ENCODE data around the gene PLCB1. TPM values are rescaled to one million over a fixed set of nuclear protein-coding genes. Genes with fewer than 3 reads are reported as not detected.
"Not testable (repeated sequence)": the region's sequence is repeated elsewhere in the genome, so short reads cannot be mapped to it uniquely, and the experiment has no call there.

Gene PLCB1
- total and polyA plus RNA-seq, 7 experiments from 2014 or later: 0.56 to 17.6 (median 2.3) TPM

DNA sequence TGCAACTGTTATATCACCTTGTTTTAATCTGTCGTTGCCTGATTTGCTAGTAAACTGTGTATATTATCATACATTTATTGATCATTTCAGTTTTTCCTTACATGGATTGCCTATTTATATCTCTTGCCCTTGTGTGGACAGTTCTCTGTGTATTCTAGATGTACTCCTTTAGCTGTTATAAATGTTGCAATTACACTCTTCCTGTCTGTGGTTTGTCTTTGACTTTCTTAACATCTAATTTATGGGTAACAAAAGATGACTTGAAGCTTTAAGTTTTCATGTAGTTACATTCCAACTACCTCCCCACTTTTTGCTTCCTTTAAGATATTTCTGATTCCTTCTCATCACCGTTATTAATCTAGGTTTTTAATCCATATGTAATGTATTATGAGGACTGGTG, 22.6 kb downstream of the PLCB1 start:
- H3K4me1 Mint-ChIP-seq: peaks cover 25 to 60% (median 49%) of the 10 kb centered on the region in 7 donors
- H3K4me3 ChIP-seq (ENCODE audit: low read length): no peak overlapping the region
- peaks cover 13 to 57% of the 10 kb centered on the region in 2 donors for H3K4me1 ChIP-seq (ENCODE audit: control insufficient read depth in 2 of 2, insufficient read depth in 2 of 2, low read length in 2 of 2)
- no peak overlapping the region for H3K27ac ChIP-seq (ENCODE audit: low read depth, low read length)
- H3K36me3 ChIP-seq (ENCODE audit: control insufficient read depth in 2 of 3, insufficient read depth in 3 of 3, low read length in 3 of 3): no peaks in the 10 kb centered on the region
- peak; percentile 54 for ATAC-seq
- no peak for DNase-seq
- ChIA-PET CTCF (no interaction called here), POLR2A (interaction anchor here (0.7 kb wide), 1 partner anchor 160 kb away, joined by 3 read pairs; no protein-coding TSS in a partner anchor)
- H3K27me3 ChIP-seq (ENCODE audit: control insufficient read depth in 2 of 2, insufficient read depth in 2 of 2, low read length in 2 of 2): no peaks in the 10 kb centered on the region
- H3K27me3 Mint-ChIP-seq: peaks cover 0 to 4% (median 0%) of the 10 kb centered on the region in 5 donors
- H3K36me3 Mint-ChIP-seq: no peaks in the 10 kb centered on the region
- no peaks in the 10 kb centered on the region for H3K9me3 ChIP-seq (ENCODE audit: control insufficient read depth in 2 of 3, low read length in 3 of 3)
- H3K27ac Mint-ChIP-seq: peak overlapping the region in 5 of 9 donors; percentile 0 to 66 (median 28)
- intact Hi-C loops (cut with micrococcal nuclease): loop anchor here in 1 of 2 donors (5.0 kb wide), 1 partner anchor 58 kb away; no protein-coding TSS in a partner anchor
- H3K4me3 Mint-ChIP-seq: peak overlapping the region in 5 of 10 donors; percentile 16 to 44 (median 32)
- H3K9me3 Mint-ChIP-seq: peaks cover 0 to 6% (median 0%) of the 10 kb centered on the region in 11 donors

DNA sequence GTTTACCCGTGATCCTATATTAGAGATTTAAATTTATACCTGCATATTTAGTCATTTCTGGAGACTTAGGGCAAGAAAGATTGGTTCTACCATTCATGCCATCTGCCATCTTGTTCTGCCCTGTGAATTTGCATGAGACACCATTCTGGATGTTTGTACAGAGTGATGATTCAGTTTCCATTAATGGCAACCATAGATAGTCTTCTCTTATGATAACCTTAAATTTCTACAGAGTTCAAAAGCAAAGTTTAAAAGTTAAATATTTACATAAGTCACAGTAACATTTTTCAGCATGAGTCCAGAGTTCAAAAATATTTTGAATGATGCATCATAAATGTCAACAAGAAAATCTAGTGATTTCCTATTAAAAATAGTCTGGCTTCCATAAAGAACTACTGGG, 23.2 kb downstream of the PLCB1 start:
- CTCF ChIA-PET: no interaction called here
- intact Hi-C loops (cut with micrococcal nuclease): loop anchor here in 1 of 2 donors (5.0 kb wide), 1 partner anchor 57 kb away; no protein-coding TSS in a partner anchor
- peaks cover 0 to 5% (median 0%) of the 10 kb centered on the region in 5 donors for H3K27me3 Mint-ChIP-seq
- ATAC-seq (no peak), DNase-seq (no peak)
- H3K9me3 Mint-ChIP-seq: peaks cover 0 to 10% (median 2%) of the 10 kb centered on the region in 11 donors
- peaks cover 25 to 60% (median 49%) of the 10 kb centered on the region in 7 donors for H3K4me1 Mint-ChIP-seq
- Histone ChIP-seq H3K4me1 (ENCODE audit: control insufficient read depth in 2 of 2, insufficient read depth in 2 of 2, low read length in 2 of 2) (peaks cover 13 to 57% of the 10 kb centered on the region in 2 donors), H3K9me3 (ENCODE audit: control insufficient read depth in 2 of 3, low read length in 3 of 3) (no peaks in the 10 kb centered on the region), H3K4me3 (ENCODE audit: low read length) (no peak overlapping the region), H3K27ac (ENCODE audit: low read depth, low read length) (no peak overlapping the region), H3K36me3 (ENCODE audit: control insufficient read depth in 2 of 3, insufficient read depth in 3 of 3, low read length in 3 of 3) (no peaks in the 10 kb centered on the region), H3K27me3 (ENCODE audit: control insufficient read depth in 2 of 2, insufficient read depth in 2 of 2, low read length in 2 of 2) (no peaks in the 10 kb centered on the region)
- H3K36me3 Mint-ChIP-seq: peaks cover 0 to 4% (median 4%) of the 10 kb centered on the region in 5 donors
- H3K4me3 Mint-ChIP-seq: peak overlapping the region in 2 of 10 donors; percentile 32 to 44
- peak overlapping the region in 2 of 9 donors; percentile 25 to 32 for H3K27ac Mint-ChIP-seq
- POLR2A ChIA-PET: interaction anchor here (0.7 kb wide), 1 partner anchor 159 kb away, joined by 3 read pairs; no protein-coding TSS in a partner anchor

DNA sequence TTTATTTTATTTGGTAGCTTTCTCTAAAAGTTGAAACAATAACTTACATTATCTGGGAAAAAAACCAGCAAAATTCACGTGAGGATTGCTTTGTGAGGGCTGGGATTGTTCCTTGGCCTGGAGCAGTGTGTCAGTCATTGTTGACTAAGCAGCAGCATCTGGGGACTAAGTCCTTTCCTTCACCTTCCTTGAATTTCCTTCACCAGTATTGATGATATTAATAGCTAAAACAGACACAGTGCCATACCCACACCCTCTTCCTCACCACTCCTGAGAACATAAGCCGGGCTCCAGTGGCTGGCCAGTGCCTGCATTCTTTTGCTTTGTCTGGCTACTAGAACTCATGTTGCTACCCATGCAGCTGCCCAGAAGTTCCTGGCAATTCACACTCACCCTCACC, 23.7 kb downstream of the PLCB1 start:
- Mint-ChIP-seq H3K36me3 (peaks cover 0 to 4% (median 4%) of the 10 kb centered on the region in 5 donors), H3K4me3 (peak overlapping the region in 2 of 10 donors; percentile 8), H3K27ac (peak overlapping the region in 2 of 9 donors; percentile 4 to 28), H3K4me1 (peaks cover 25 to 60% (median 49%) of the 10 kb centered on the region in 7 donors), H3K27me3 (peaks cover 0 to 6% (median 0%) of the 10 kb centered on the region in 5 donors), H3K9me3 (peaks cover 0 to 12% (median 2%) of the 10 kb centered on the region in 11 donors)
- Histone ChIP-seq H3K9me3 (ENCODE audit: control insufficient read depth in 2 of 3, low read length in 3 of 3) (no peaks in the 10 kb centered on the region), H3K27ac (ENCODE audit: low read depth, low read length) (no peak overlapping the region), H3K4me3 (ENCODE audit: low read length) (no peak overlapping the region), H3K27me3 (ENCODE audit: control insufficient read depth in 2 of 2, insufficient read depth in 2 of 2, low read length in 2 of 2) (no peaks in the 10 kb centered on the region), H3K4me1 (ENCODE audit: control insufficient read depth in 2 of 2, insufficient read depth in 2 of 2, low read length in 2 of 2) (peaks cover 13 to 57% of the 10 kb centered on the region in 2 donors), H3K36me3 (ENCODE audit: control insufficient read depth in 2 of 3, insufficient read depth in 3 of 3, low read length in 3 of 3) (no peaks in the 10 kb centered on the region)
- DNase-seq (no peak), ATAC-seq (no peak)
- ChIA-PET CTCF (no interaction called here), POLR2A (no interaction called here)
- intact Hi-C loops (cut with micrococcal nuclease): loop anchor here (2.0 to 5.0 kb wide), 2 partner anchors 53 to 56 kb away; no protein-coding TSS in a partner anchor

DNA sequence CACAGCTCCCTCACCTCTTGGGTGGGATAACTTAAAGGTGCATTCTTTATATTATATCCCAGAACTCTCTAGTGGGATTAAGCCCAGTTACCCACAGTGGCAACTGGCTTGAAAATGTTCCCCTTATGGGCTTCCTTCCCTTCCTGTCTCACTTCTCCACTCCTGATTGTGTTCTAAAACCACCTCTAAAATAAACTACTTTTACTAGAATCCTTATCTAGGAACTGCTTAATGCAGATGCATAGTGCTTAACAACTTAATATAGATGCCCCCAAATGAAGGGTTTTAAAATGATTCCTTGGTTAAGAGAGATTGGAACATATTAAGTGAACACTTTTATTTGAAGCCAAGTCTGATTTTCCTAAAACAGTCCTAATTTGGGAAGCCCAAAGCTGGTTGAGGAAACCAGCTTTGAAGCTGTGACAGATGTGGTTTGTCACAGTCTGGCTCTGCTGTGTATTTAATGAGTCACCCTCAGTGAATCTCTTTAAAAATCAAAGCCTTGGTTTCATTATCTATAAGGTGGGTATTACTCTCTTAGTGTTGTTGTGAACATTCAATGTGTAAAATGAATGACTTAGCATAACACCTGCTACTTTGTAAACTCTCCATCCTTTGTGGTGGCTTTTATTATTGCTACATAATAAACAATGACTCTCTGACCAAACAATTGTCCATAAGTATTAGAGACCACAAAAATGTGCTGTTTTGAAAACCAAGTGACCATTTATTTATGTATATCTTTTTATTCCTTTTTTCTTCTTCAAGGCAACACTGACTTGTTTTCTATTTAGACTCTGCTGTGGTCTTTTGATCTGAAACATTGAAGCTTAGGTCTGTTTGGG, 24.4 kb downstream of the PLCB1 start:
- Histone ChIP-seq H3K27ac (ENCODE audit: low read depth, low read length) (no peak overlapping the region), H3K4me1 (ENCODE audit: control insufficient read depth in 2 of 2, insufficient read depth in 2 of 2, low read length in 2 of 2) (peaks cover 13 to 61% of the 10 kb centered on the region in 2 donors), H3K27me3 (ENCODE audit: control insufficient read depth in 2 of 2, insufficient read depth in 2 of 2, low read length in 2 of 2) (no peaks in the 10 kb centered on the region), H3K36me3 (ENCODE audit: control insufficient read depth in 2 of 3, insufficient read depth in 3 of 3, low read length in 3 of 3) (no peaks in the 10 kb centered on the region), H3K4me3 (ENCODE audit: low read length) (no peak overlapping the region), H3K9me3 (ENCODE audit: control insufficient read depth in 2 of 3, low read length in 3 of 3) (no peaks in the 10 kb centered on the region)
- H3K4me1 Mint-ChIP-seq: peaks cover 28 to 61% (median 51%) of the 10 kb centered on the region in 7 donors
- peak; percentile 81 for ATAC-seq
- H3K27ac Mint-ChIP-seq: peak overlapping the region in 1 of 9 donors; percentile 4
- no peak for DNase-seq
- H3K36me3 Mint-ChIP-seq: peaks cover 0 to 4% (median 4%) of the 10 kb centered on the region in 5 donors
- H3K27me3 Mint-ChIP-seq: peaks cover 0 to 6% (median 0%) of the 10 kb centered on the region in 5 donors
- POLR2A ChIA-PET: no interaction called here
- intact Hi-C loops (cut with micrococcal nuclease): loop anchor here (2.0 to 5.0 kb wide), 2 partner anchors 52 to 56 kb away; no protein-coding TSS in a partner anchor
- H3K9me3 Mint-ChIP-seq: peaks cover 0 to 12% (median 2%) of the 10 kb centered on the region in 11 donors
- CTCF ChIA-PET: no interaction called here
- peak overlapping the region in 4 of 10 donors; percentile 4 to 29 (median 8) for H3K4me3 Mint-ChIP-seq

DNA sequence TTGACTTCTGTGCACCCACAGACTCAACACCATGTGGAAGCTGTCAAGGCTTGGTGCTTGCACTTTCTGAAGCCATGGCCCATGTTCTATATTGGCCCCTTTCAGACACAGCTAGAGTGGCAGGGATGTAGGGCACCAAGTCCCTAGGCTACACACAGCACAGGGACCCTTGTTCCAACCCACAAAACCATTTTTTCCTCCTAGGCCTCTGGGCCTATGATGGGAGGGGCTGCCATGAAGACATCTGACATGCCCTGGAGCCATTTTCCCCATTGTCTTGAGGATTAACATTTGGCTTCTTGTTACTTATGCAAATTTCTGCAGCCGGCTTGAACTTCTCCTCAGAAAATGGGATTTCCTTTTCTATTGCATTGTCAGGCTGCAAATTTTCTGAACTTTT, 27.2 kb downstream of the PLCB1 start:
- H3K9me3 ChIP-seq (ENCODE audit: control insufficient read depth in 2 of 3, low read length in 3 of 3); POLR2A ChIA-PET; H3K36me3 Mint-ChIP-seq; H3K4me3 Mint-ChIP-seq; H3K4me3 ChIP-seq (ENCODE audit: low read length); H3K27me3 Mint-ChIP-seq; H3K27me3 ChIP-seq (ENCODE audit: control insufficient read depth in 2 of 2, insufficient read depth in 2 of 2, low read length in 2 of 2); ATAC-seq; H3K27ac Mint-ChIP-seq; DNase-seq; H3K36me3 ChIP-seq (ENCODE audit: control insufficient read depth in 2 of 3, insufficient read depth in 3 of 3, low read length in 3 of 3); H3K27ac ChIP-seq (ENCODE audit: low read depth, low read length); CTCF ChIA-PET: not testable (repeated sequence)
- peaks cover 0 to 12% (median 2%) of the 10 kb centered on the region in 11 donors for H3K9me3 Mint-ChIP-seq
- H3K4me1 ChIP-seq (ENCODE audit: control insufficient read depth in 2 of 2, insufficient read depth in 2 of 2, low read length in 2 of 2): peaks cover 11 to 42% of the 10 kb centered on the region in 2 donors
- peaks cover 17 to 36% (median 27%) of the 10 kb centered on the region in 7 donors for H3K4me1 Mint-ChIP-seq
- intact Hi-C loops (cut with micrococcal nuclease): loop anchor here in 1 of 2 donors (5.0 kb wide), 1 partner anchor 53 kb away; no protein-coding TSS in a partner anchor

DNA sequence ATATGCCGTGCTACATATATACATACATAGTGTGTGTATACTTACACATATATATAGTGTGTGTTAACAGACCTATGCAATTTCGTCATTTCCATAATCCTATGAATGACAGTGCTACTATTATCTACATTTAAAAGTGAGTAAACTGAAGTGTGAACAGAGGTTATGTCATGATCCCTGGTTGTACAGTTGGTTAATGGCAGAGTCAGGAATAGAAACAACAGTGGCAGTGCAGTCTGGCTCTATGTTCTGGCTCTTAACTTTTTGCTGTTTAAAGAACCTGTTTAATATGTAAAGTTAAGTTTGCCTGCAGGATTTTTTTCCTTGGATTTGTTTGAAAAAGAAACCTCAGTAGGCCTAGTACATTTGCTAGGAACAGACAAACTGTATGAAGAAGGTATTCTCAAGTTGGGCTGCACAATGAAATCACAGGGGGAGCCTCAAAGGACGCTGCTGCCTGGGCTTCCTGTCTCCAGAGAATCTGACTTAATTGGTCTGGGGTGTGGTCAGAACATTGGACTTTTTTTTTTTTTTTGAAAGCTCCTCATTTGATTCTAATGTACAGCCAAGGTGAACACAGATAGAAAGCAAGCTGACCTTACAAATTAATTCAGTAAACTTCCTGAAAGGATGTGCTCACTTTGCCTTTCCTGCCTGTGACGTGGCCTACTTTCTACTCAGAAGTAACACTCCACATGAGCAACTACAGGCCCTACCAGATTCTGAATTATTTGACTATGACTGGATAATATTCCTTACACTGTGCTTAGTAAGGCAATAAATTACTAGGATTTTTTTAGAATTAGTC, 29.4 kb downstream of the PLCB1 start:
- Histone ChIP-seq H3K4me3 (ENCODE audit: low read length) (no peak overlapping the region), H3K36me3 (ENCODE audit: control insufficient read depth in 2 of 3, insufficient read depth in 3 of 3, low read length in 3 of 3) (no peaks in the 10 kb centered on the region), H3K27me3 (ENCODE audit: control insufficient read depth in 2 of 2, insufficient read depth in 2 of 2, low read length in 2 of 2) (no peaks in the 10 kb centered on the region), H3K9me3 (ENCODE audit: control insufficient read depth in 2 of 3, low read length in 3 of 3) (no peaks in the 10 kb centered on the region), H3K4me1 (ENCODE audit: control insufficient read depth in 2 of 2, insufficient read depth in 2 of 2, low read length in 2 of 2) (peaks cover 2 to 19% of the 10 kb centered on the region in 2 donors), H3K27ac (ENCODE audit: low read depth, low read length) (no peak overlapping the region)
- no peak for DNase-seq
- peak overlapping the region in 7 of 10 donors; percentile 3 to 64 (median 38) for H3K4me3 Mint-ChIP-seq
- ChIA-PET POLR2A (no interaction called here), CTCF (interaction anchor here (0.6 kb wide), 1 partner anchor 145 kb away, joined by 3 read pairs; no protein-coding TSS in a partner anchor)
- intact Hi-C loops (cut with micrococcal nuclease): no loop called here
- H3K36me3 Mint-ChIP-seq: peaks cover 0 to 4% (median 4%) of the 10 kb centered on the region in 5 donors
- peaks cover under 1 to 16% (median 12%) of the 10 kb centered on the region in 7 donors for H3K4me1 Mint-ChIP-seq
- peak overlapping the region in 6 of 9 donors; percentile 19 to 72 (median 30) for H3K27ac Mint-ChIP-seq
- no peak for ATAC-seq
- peaks cover 0 to 12% (median 2%) of the 10 kb centered on the region in 11 donors for H3K9me3 Mint-ChIP-seq
- H3K27me3 Mint-ChIP-seq: peaks cover 0 to 6% (median 0%) of the 10 kb centered on the region in 5 donors
